Activated CD8-positive, alpha-beta memory T cell treated with anti-CD3 and anti-CD28 coated beads, Interleukin-2, amount 10 ng/mL, durations not matched to agents 7 days and 5 days (primary cell): ENCODE results near the gene PLEKHM1. TPM values are rescaled to one million over a fixed set of nuclear protein-coding genes. Genes with fewer than 3 reads are reported as not detected.

Experiments
- ATAC-seq: fragments of 150-1000 bp; cut with Tn5 transposase; one replicate; pipeline ENCODE4 v1.10.0; 2021; ENCODE audit warnings: moderate library complexity
- CTCF ChIA-PET: fragments of 350-600 bp; sonication (Branson Sonifier 250); formaldehyde crosslinking; loops from one replicate; lab custom pipeline; 2021; ENCODE audit warnings: antibody characterized with exemption; lab: Charles Lee
- DNase-seq: peaks from one replicate; pipeline ENCODE4 v3.0.0-alpha.2; 2020
- H3K27ac Mint-ChIP-seq: one replicate; pipeline ENCODE4 v1.8.0; 2021; ENCODE audit warnings: mild to moderate bottlenecking, mixed read lengths
- H3K27me3 Mint-ChIP-seq: one replicate; pipeline ENCODE4 v1.8.0; 2021; ENCODE audit warnings: mixed read lengths
- H3K36me3 Mint-ChIP-seq: one replicate; pipeline ENCODE4 v1.8.0; 2021; ENCODE audit warnings: mild to moderate bottlenecking, mixed read lengths
- H3K4me1 Mint-ChIP-seq: one replicate; pipeline ENCODE4 v1.8.0; 2021; ENCODE audit warnings: mixed read lengths
- H3K4me3 Mint-ChIP-seq: one replicate; pipeline ENCODE4 v1.8.0; 2021; ENCODE audit warnings: mild to moderate bottlenecking, moderate library complexity, mixed read lengths
- H3K9me3 Mint-ChIP-seq: one replicate; pipeline ENCODE4 v1.8.0; 2022; ENCODE audit warnings: low read depth, mixed read lengths
- total RNA-seq, 2 experiments: library from RNA; stranded (reverse); gene quantifications; one replicate each; pipeline ENCODE4 v1.2.3, GENCODE V29; 2021

PLEKHM1 gene
- total RNA-seq, 2 experiments from 2014 or later = 49.0 to 51.2 TPM

- ATAC-seq (no peak), DNase-seq (no peak)
- no peak overlapping the region for H3K4me3 Mint-ChIP-seq
- no peaks in the 10 kb centered on the region for H3K9me3 Mint-ChIP-seq
- peaks cover 12% of the 10 kb centered on the region for H3K4me1 Mint-ChIP-seq
- CTCF ChIA-PET = no interaction called here
- peaks cover 11% of the 10 kb centered on the region for H3K36me3 Mint-ChIP-seq
- H3K27ac Mint-ChIP-seq = no peak overlapping the region
- H3K27me3 Mint-ChIP-seq = no peaks in the 10 kb centered on the region
Measured at GRCh38 chr17:45423975-45424335, 66.6 kb downstream of the PLEKHM1 start.

GRCh38 chr17:45423304-45423974 is 67.1 kb downstream of the PLEKHM1 start:
- CTCF ChIA-PET = interaction anchor here (1.2 kb wide), 1 partner anchor 12 kb away, joined by 3 read pairs; no protein-coding TSS in a partner anchor
- ATAC-seq (no peak), DNase-seq (no peak)
- peaks cover 6% of the 10 kb centered on the region for H3K4me1 Mint-ChIP-seq
- no peaks in the 10 kb centered on the region for H3K27me3 Mint-ChIP-seq
- no peak overlapping the region for H3K4me3 Mint-ChIP-seq
- peaks cover 11% of the 10 kb centered on the region for H3K36me3 Mint-ChIP-seq
- no peaks in the 10 kb centered on the region for H3K9me3 Mint-ChIP-seq
- H3K27ac Mint-ChIP-seq = no peak overlapping the region

- ATAC-seq (no peak), DNase-seq (no peak)
- no peaks in the 10 kb centered on the region for H3K9me3 Mint-ChIP-seq
- H3K4me1 Mint-ChIP-seq = peaks cover 25% of the 10 kb centered on the region
- no peaks in the 10 kb centered on the region for H3K27me3 Mint-ChIP-seq
- no peak overlapping the region for H3K27ac Mint-ChIP-seq
- CTCF ChIA-PET = interaction anchor here (0.8 to 1.6 kb wide), 2 partner anchors 8 to 14 kb away, joined by 3 to 5 read pairs; no protein-coding TSS in a partner anchor
- H3K4me3 Mint-ChIP-seq = no peak overlapping the region
- H3K36me3 Mint-ChIP-seq = peaks cover 2% of the 10 kb centered on the region
Measured at GRCh38 chr17:45414990-45415881, 75.3 kb downstream of the PLEKHM1 start.

GRCh38 chr17:45413498-45413923 is 77.0 kb downstream of the PLEKHM1 start:
- peaks cover 33% of the 10 kb centered on the region for H3K4me1 Mint-ChIP-seq
- no peak overlapping the region for H3K27ac Mint-ChIP-seq
- ATAC-seq (no peak), DNase-seq (no peak)
- no peaks in the 10 kb centered on the region for H3K27me3 Mint-ChIP-seq
- H3K4me3 Mint-ChIP-seq = no peak overlapping the region
- H3K36me3 Mint-ChIP-seq = peaks cover 6% of the 10 kb centered on the region
- CTCF ChIA-PET = interaction anchor here (1.4 kb wide), 1 partner anchor 18 kb away, joined by 4 read pairs; no protein-coding TSS in a partner anchor
- no peaks in the 10 kb centered on the region for H3K9me3 Mint-ChIP-seq

- Mint-ChIP-seq H3K36me3 (peaks cover 10% of the 10 kb centered on the region), H3K27ac (peak overlapping the region; percentile 99), H3K27me3 (no peaks in the 10 kb centered on the region), H3K4me3 (peak overlapping the region; percentile 98), H3K4me1 (peaks cover 49% of the 10 kb centered on the region), H3K9me3 (no peaks in the 10 kb centered on the region)
- CTCF ChIA-PET = interaction anchor here (1.4 to 2.2 kb wide), 3 partner anchors 11 to 17 kb away, joined by 3 to 7 read pairs (median 4); no protein-coding TSS in a partner anchor
- DNase-seq (no peak), ATAC-seq (no peak)
Measured at GRCh38 chr17:45411348-45412105, 79.0 kb downstream of the PLEKHM1 start.

GRCh38 chr17:45410144-45411091 is 80.1 kb downstream of the PLEKHM1 start:
- CTCF ChIA-PET = interaction anchor here (0.9 to 2.6 kb wide), 7 partner anchors 13 to 184 kb away, joined by 3 to 10 read pairs (median 4); no protein-coding TSS in a partner anchor
- H3K9me3 Mint-ChIP-seq = no peaks in the 10 kb centered on the region
- H3K36me3 Mint-ChIP-seq = peaks cover 15% of the 10 kb centered on the region
- peak overlapping the region; percentile 99 for H3K27ac Mint-ChIP-seq
- peaks cover 50% of the 10 kb centered on the region for H3K4me1 Mint-ChIP-seq
- DNase-seq (peak; percentile 79), ATAC-seq (peak; percentile 84)
- no peaks in the 10 kb centered on the region for H3K27me3 Mint-ChIP-seq
- peak overlapping the region; percentile 98 for H3K4me3 Mint-ChIP-seq

GRCh38 chr17:45409659-45410076 is 80.9 kb downstream of the PLEKHM1 start:
- peak overlapping the region; percentile 98 for H3K4me3 Mint-ChIP-seq
- H3K9me3 Mint-ChIP-seq = no peaks in the 10 kb centered on the region
- H3K27ac Mint-ChIP-seq = peak overlapping the region; percentile 99
- peaks cover 17% of the 10 kb centered on the region for H3K36me3 Mint-ChIP-seq
- no peaks in the 10 kb centered on the region for H3K27me3 Mint-ChIP-seq
- peaks cover 45% of the 10 kb centered on the region for H3K4me1 Mint-ChIP-seq
- DNase-seq (no peak), ATAC-seq (peak; percentile 37)
- CTCF ChIA-PET = interaction anchor here (0.8 to 2.6 kb wide), 5 partner anchors 18 to 184 kb away, joined by 3 to 10 read pairs (median 4); no protein-coding TSS in a partner anchor

GRCh38 chr17:45408611-45409421 is 81.7 kb downstream of the PLEKHM1 start:
- CTCF ChIA-PET = interaction anchor here (0.8 to 2.6 kb wide), 11 partner anchors 11 to 273 kb away, joined by 3 to 10 read pairs (median 4); partner anchors contain the start of gene ACBD4
- ATAC-seq (no peak), DNase-seq (no peak)
- peaks cover 45% of the 10 kb centered on the region for H3K4me1 Mint-ChIP-seq
- no peaks in the 10 kb centered on the region for H3K27me3 Mint-ChIP-seq
- peaks cover 22% of the 10 kb centered on the region for H3K36me3 Mint-ChIP-seq
- peak overlapping the region; percentile 99 for H3K27ac Mint-ChIP-seq
- no peaks in the 10 kb centered on the region for H3K9me3 Mint-ChIP-seq
- H3K4me3 Mint-ChIP-seq = peak overlapping the region; percentile 98

- H3K4me3 Mint-ChIP-seq = no peak overlapping the region
- peaks cover 35% of the 10 kb centered on the region for H3K4me1 Mint-ChIP-seq
- CTCF ChIA-PET = interaction anchor here (1.3 kb wide), 1 partner anchor 10 kb away, joined by 5 read pairs; no protein-coding TSS in a partner anchor
- DNase-seq (no peak), ATAC-seq (no peak)
- H3K36me3 Mint-ChIP-seq = peaks cover 28% of the 10 kb centered on the region
- no peaks in the 10 kb centered on the region for H3K9me3 Mint-ChIP-seq
- H3K27ac Mint-ChIP-seq = no peak overlapping the region
- H3K27me3 Mint-ChIP-seq = no peaks in the 10 kb centered on the region
Measured at GRCh38 chr17:45406107-45406506, 84.4 kb downstream of the PLEKHM1 start.

GRCh38 chr17:45405250-45406086 is 85.1 kb downstream of the PLEKHM1 start:
- peaks cover 32% of the 10 kb centered on the region for H3K36me3 Mint-ChIP-seq
- DNase-seq = no peak
- H3K4me3 Mint-ChIP-seq = no peak overlapping the region
- no peaks in the 10 kb centered on the region for H3K27me3 Mint-ChIP-seq
- CTCF ChIA-PET = no interaction called here
- no peaks in the 10 kb centered on the region for H3K9me3 Mint-ChIP-seq
- H3K27ac Mint-ChIP-seq = no peak overlapping the region
- H3K4me1 Mint-ChIP-seq = peaks cover 28% of the 10 kb centered on the region
- no peak for ATAC-seq

GRCh38 chr17:45404870-45405249 is 85.7 kb downstream of the PLEKHM1 start:
- DNase-seq (no peak), ATAC-seq (no peak)
- CTCF ChIA-PET = interaction anchor here (2.5 kb wide), 1 partner anchor 11 kb away, joined by 11 read pairs; no protein-coding TSS in a partner anchor
- H3K4me3 Mint-ChIP-seq = no peak overlapping the region
- H3K27me3 Mint-ChIP-seq = no peaks in the 10 kb centered on the region
- H3K4me1 Mint-ChIP-seq = peaks cover 26% of the 10 kb centered on the region
- H3K36me3 Mint-ChIP-seq = peaks cover 33% of the 10 kb centered on the region
- H3K27ac Mint-ChIP-seq = no peak overlapping the region
- H3K9me3 Mint-ChIP-seq = no peaks in the 10 kb centered on the region
